Spinal cord (tissue), 10 donors: ENCODE data around the gene PLPPR3. TPM values are rescaled to one million over a fixed set of nuclear protein-coding genes. Genes with fewer than 3 reads are reported as not detected.

Experiments
- DNase-seq, 6 donors: peaks; one replicate each; pipeline versions ENCODE4 v3.0.0 to v3.0.0-alpha.2; 2013 to 2015; ENCODE audit warnings: low spot score in 6 of 6, low read depth in 4 of 6
- H3K27ac ChIP-seq: one replicate; pipeline ENCODE4 v1.5.1; 2013; ENCODE audit warnings: low read depth, low read length, control low read depth
- H3K27me3 ChIP-seq: one replicate; pipeline ENCODE4 v1.6.1; 2013; ENCODE audit warnings: low read length; ENCODE audit not compliant: control insufficient read depth, insufficient read depth
- H3K36me3 ChIP-seq: one replicate; pipeline ENCODE4 v1.6.1; 2013; ENCODE audit warnings: low read length; ENCODE audit not compliant: control insufficient read depth, insufficient read depth
- H3K4me1 ChIP-seq: one replicate; pipeline ENCODE4 v1.6.1; 2013; ENCODE audit warnings: low read length; ENCODE audit not compliant: control insufficient read depth, insufficient read depth
- H3K4me3 ChIP-seq: one replicate; pipeline ENCODE4 v1.5.1; 2013; ENCODE audit warnings: low read depth, low read length, control low read depth
- H3K9me3 ChIP-seq: one replicate; pipeline ENCODE4 v1.6.1; 2013; ENCODE audit warnings: low read length; ENCODE audit not compliant: control insufficient read depth, insufficient read depth
- WGBS: methylation state at CpG from one replicate; pipeline ENCODE4 v1.1.5; 2013; ENCODE audit warnings: missing lambda C conversion rate; ENCODE audit not compliant: insufficient coverage; 5-methylcytosine and 5-hydroxymethylcytosine counted together
- long read RNA-seq, 4 donors: transcript quantifications; one replicate each; lab custom pipeline, GENCODE V29; 2026
- polyA plus RNA-seq, 2 donors: library from polyadenylated mRNA; unstranded; fragments of 120-200 nt; gene quantifications; one replicate each; pipeline ENCODE4 v1.2.1, GENCODE V29; 2013; ENCODE audit not compliant: insufficient read length in 2 of 2
- total RNA-seq, 2 donors: library from RNA; depleted of rRNA in 1 of 2; stranded (reverse); fragments of 120-200 nt in 1 of 2; fragments of >200 nt in 1 of 2; gene quantifications; one replicate each; pipeline versions ENCODE4 v1.2.3 to v1.2.4, GENCODE V29; 2013 to 2014
- donor health status: healthy.

The PLPPR3 gene
- 10 to 100 TPM; 26.1 to 29.3 TPM for total RNA-seq
- polyA plus RNA-seq = 100 to 1,000 TPM; 201 to 245 TPM
- long read RNA-seq, donor 1, transcript PLPPR3-204 (8 exons, 2,328 nt) = major isoform, 39 of 65 reads
- long read RNA-seq, donor 1, transcript PLPPR3-201 (7 exons, 2,387 nt) = minor isoform, 5 of 65 reads
- long read RNA-seq, donor 1, partial matches to known transcripts = 20 of 65 reads
- long read RNA-seq, donor 1, other reads (novel, unspliced or antisense) = 0 of 65 reads
- long read RNA-seq, donor 2, transcript PLPPR3-204 (8 exons, 2,328 nt) = major isoform, 14 of 29 reads
- long read RNA-seq, donor 2, partial matches to known transcripts = 14 of 29 reads
- long read RNA-seq, donor 2, other reads (novel, unspliced or antisense) = 0 of 29 reads
- long read RNA-seq, donor 3, transcript PLPPR3-204 (8 exons, 2,328 nt) = major isoform, 15 of 70 reads
- long read RNA-seq, donor 3, partial matches to known transcripts = 55 of 70 reads
- long read RNA-seq, donor 3, other reads (novel, unspliced or antisense) = 0 of 70 reads
- long read RNA-seq, donor 4, partial matches to known transcripts = 0 of 2 reads
- long read RNA-seq, donor 4, other reads (novel, unspliced or antisense) = 0 of 2 reads

GRCh38 chr19:821825-822503 lies at the start of gene PLPPR3:
PLPPR3 (minus strand) TSS chr19:821955; CDS start chr19:821559, 396 bp downstream.
- no peaks in the 10 kb centered on the region for H3K9me3 ChIP-seq
- H3K27me3 ChIP-seq = no peaks in the 10 kb centered on the region
- no peak within 1 kb of the TSS for H3K27ac ChIP-seq
- H3K4me1 ChIP-seq = peaks cover 11% of the 10 kb centered on the region
- H3K36me3 ChIP-seq = peaks cover 9% of the 10 kb centered on the region
- DNase-seq = peak in 4 of 6 donors; percentile 56 to 94 (median 74)
- 0% methylated on average over 37 of the region's 86 CpGs for WGBS
- H3K4me3 ChIP-seq = peak within 1 kb of the TSS; percentile 21

GRCh38 chr19:870963-871401 lies 49.2 kb upstream of the PLPPR3 start:
- no peak overlapping the region for H3K27ac ChIP-seq
- peaks cover 27% of the 10 kb centered on the region for H3K4me1 ChIP-seq
- 28% methylated on average over 28 of the region's 28 CpGs for WGBS
- peak in 2 of 6 donors; percentile 86 to 89 for DNase-seq
- no peaks in the 10 kb centered on the region for H3K9me3 ChIP-seq
- no peak overlapping the region for H3K4me3 ChIP-seq
- peaks cover 94% of the 10 kb centered on the region for H3K36me3 ChIP-seq
- no peaks in the 10 kb centered on the region for H3K27me3 ChIP-seq

- H3K36me3 ChIP-seq = peaks cover 94% of the 10 kb centered on the region
- H3K4me1 ChIP-seq = peaks cover 27% of the 10 kb centered on the region
- H3K9me3 ChIP-seq = no peaks in the 10 kb centered on the region
- DNase-seq = no peak
- no peak overlapping the region for H3K4me3 ChIP-seq
- WGBS = 87% methylated on average over 4 of the region's 8 CpGs
- no peaks in the 10 kb centered on the region for H3K27me3 ChIP-seq
- H3K27ac ChIP-seq = no peak overlapping the region
Observed at GRCh38 chr19:870314-870713, 48.6 kb upstream of the PLPPR3 start.

- no peaks in the 10 kb centered on the region for H3K9me3 ChIP-seq
- H3K4me3 ChIP-seq = no peak overlapping the region
- H3K27ac ChIP-seq = no peak overlapping the region
- H3K36me3 ChIP-seq = peaks cover 90% of the 10 kb centered on the region
- H3K4me1 ChIP-seq = peaks cover 27% of the 10 kb centered on the region
- no peak for DNase-seq
- no peaks in the 10 kb centered on the region for H3K27me3 ChIP-seq
- WGBS = 80% methylated on average over 24 of the region's 29 CpGs
Observed at GRCh38 chr19:869245-870177, 47.8 kb upstream of the PLPPR3 start.

GRCh38 chr19:868458-869244 lies 46.9 kb upstream of the PLPPR3 start:
- no peak overlapping the region for H3K4me3 ChIP-seq
- H3K27me3 ChIP-seq = no peaks in the 10 kb centered on the region
- no peak overlapping the region for H3K27ac ChIP-seq
- peaks cover 88% of the 10 kb centered on the region for H3K36me3 ChIP-seq
- H3K9me3 ChIP-seq = no peaks in the 10 kb centered on the region
- H3K4me1 ChIP-seq = peaks cover 27% of the 10 kb centered on the region
- no peak for DNase-seq
- 94% methylated on average over 34 of the region's 34 CpGs for WGBS

- Histone ChIP-seq H3K27me3 (peaks cover 5% of the 10 kb centered on the region), H3K4me1 (peaks cover 28% of the 10 kb centered on the region), H3K27ac (no peak overlapping the region), H3K9me3 (no peaks in the 10 kb centered on the region), H3K4me3 (no peak overlapping the region), H3K36me3 (peaks cover 83% of the 10 kb centered on the region)
- 88% methylated on average over 35 of the region's 39 CpGs for WGBS
- DNase-seq = no peak
Observed at GRCh38 chr19:867855-868457, 46.2 kb upstream of the PLPPR3 start.

- Histone ChIP-seq H3K27me3 (peaks cover 8% of the 10 kb centered on the region), H3K36me3 (peaks cover 78% of the 10 kb centered on the region), H3K9me3 (no peaks in the 10 kb centered on the region), H3K27ac (no peak overlapping the region), H3K4me1 (peaks cover 34% of the 10 kb centered on the region), H3K4me3 (no peak overlapping the region)
- peak in 2 of 6 donors; percentile 49 to 69 for DNase-seq
- WGBS = 49% methylated on average over 16 of the region's 16 CpGs
Observed at GRCh38 chr19:867301-867793, 45.6 kb upstream of the PLPPR3 start.

- Histone ChIP-seq H3K27me3 (peaks cover 9% of the 10 kb centered on the region), H3K4me3 (no peak overlapping the region), H3K27ac (no peak overlapping the region), H3K4me1 (peaks cover 34% of the 10 kb centered on the region), H3K9me3 (no peaks in the 10 kb centered on the region), H3K36me3 (peaks cover 73% of the 10 kb centered on the region)
- whole genome bisulfite sequencing = 71% methylated on average over 22 of the region's 38 CpGs
- no peak for DNase-seq
Observed at GRCh38 chr19:866769-867300, 45.1 kb upstream of the PLPPR3 start.
